ENCODE results near the gene BSN.

BSN gene

DNA sequence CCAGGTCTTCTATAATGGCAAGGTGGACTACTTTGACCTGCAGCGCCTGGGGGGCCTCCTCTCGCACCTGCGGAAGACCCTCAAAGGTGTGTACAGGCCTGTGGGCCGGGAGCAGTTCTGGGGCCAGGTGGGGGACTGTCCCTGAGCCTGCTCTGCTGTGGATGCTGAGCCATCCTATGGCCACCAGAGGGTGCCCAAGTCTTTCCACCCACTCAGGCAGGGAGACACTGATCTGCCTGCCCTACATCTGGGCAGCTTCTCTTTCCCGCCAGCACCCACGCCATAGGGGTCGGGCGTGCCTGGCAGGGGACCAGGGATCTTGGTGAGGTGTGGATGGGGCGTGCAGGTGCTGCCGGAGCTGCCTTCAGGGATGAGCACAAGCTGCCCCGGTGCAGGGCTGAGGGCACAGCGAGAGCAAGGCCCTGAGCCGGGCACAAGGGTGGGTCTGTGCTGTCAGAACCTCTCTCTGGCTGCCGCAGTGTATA is 149.2 kb downstream of the BSN start:
- DNase-seq (ENCODE audit: extremely low read depth, low read depth) = peak; percentile 37
- TF ChIP-seq, protein P1, sequence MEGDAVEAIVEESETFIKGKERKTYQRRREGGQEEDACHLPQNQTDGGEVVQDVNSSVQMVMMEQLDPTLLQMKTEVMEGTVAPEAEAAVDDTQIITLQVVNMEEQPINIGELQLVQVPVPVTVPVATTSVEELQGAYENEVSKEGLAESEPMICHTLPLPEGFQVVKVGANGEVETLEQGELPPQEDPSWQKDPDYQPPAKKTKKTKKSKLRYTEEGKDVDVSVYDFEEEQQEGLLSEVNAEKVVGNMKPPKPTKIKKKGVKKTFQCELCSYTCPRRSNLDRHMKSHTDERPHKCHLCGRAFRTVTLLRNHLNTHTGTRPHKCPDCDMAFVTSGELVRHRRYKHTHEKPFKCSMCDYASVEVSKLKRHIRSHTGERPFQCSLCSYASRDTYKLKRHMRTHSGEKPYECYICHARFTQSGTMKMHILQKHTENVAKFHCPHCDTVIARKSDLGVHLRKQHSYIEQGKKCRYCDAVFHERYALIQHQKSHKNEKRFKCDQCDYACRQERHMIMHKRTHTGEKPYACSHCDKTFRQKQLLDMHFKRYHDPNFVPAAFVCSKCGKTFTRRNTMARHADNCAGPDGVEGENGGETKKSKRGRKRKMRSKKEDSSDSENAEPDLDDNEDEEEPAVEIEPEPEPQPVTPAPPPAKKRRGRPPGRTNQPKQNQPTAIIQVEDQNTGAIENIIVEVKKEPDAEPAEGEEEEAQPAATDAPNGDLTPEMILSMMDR (IDR thresholded peaks at IDR 0.05; ENCODE audit: low read depth, low read length, missing control alignments) = peak; percentile 85
- no peak overlapping the region for H3K4me3 ChIP-seq (replicated peaks; ENCODE audit: low read depth, low read length)

DNA sequence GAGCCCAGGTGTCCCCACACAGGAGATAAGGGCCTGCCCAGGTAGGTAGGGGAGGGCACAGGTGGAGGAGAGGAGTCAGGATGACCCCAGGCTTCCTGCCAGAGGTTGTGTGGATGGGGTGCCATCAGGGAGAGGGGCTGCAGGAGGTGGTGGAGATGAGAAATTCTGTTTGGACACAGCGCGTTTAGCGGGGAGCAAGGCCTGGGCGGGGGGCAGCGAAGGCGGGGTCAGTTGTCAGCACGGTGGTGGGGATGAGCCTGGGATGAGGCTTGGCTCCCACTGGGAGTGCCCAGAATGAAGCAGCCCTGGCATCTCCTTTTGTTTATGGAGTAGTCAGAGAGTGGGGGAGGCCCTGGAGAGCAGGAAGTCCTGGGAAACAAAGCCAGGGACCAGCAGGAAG is 149.7 kb downstream of the BSN start:
- H3K4me3 ChIP-seq (replicated peaks; ENCODE audit: low read depth, low read length) = no peak overlapping the region
- no peak for DNase-seq (ENCODE audit: extremely low read depth, low read depth)
- TF ChIP-seq, protein P1 (IDR thresholded peaks at IDR 0.05; ENCODE audit: low read depth, low read length, missing control alignments) = no peak

DNA sequence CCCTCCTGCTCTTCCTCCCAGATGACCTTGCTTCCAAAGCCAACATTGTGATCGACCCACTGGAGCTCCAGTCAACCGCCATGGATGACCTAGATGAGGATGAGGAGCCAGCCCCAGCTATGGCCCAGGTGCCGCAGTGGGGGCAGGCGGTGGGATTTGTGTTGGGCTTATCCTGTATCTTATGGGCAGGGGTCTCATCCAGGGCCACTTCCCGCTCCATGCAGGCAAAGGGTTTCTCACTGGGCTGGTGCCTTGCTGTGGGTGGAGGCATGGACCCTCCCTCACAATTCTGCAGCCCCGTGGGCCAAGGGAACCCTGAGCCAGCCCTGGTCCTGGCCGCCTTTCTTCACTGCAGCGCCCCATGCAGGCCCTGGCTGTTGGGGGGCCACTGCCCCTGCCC is 150.4 kb downstream of the BSN start:
- DNase-seq (ENCODE audit: extremely low read depth, low read depth) = no peak
- TF ChIP-seq, protein P1 (IDR thresholded peaks at IDR 0.05; ENCODE audit: low read depth, low read length, missing control alignments) = no peak

DNA sequence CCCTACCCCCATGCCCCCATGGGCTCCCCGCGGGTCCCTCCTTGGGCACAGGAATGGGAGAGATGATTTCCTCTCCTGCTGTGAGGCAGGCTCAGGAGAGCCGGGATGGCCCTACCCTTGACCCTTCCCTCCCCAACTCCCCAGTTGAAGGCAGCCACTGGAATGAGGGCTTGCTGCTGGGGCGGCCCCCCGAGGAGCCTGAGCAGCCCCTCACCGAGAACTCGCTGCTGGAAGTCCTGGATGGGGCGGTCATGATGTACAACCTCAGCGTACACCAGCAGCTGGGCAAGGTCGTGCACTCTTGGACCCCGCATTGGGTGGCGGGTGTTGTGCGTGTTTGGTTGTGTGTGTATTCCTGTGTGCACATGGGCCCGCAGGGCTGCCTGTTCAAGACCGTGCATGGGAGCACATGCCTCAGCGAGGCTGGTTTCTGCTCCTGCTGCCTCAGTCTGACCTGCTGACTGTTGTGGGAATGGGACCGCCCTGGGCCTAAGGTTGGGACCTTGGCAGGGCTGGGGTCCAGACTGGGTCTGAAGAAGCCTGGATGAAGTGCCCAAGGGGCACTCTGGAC is 151.2 kb downstream of the BSN start:
- TF ChIP-seq, protein P1 (IDR thresholded peaks at IDR 0.05; ENCODE audit: low read depth, low read length, missing control alignments) = no peak

More for the DNA sequence above, 150.4 kb downstream of the BSN start:
- no peak overlapping the region for H3K4me3 ChIP-seq (replicated peaks; ENCODE audit: low read depth, low read length)

DNA sequence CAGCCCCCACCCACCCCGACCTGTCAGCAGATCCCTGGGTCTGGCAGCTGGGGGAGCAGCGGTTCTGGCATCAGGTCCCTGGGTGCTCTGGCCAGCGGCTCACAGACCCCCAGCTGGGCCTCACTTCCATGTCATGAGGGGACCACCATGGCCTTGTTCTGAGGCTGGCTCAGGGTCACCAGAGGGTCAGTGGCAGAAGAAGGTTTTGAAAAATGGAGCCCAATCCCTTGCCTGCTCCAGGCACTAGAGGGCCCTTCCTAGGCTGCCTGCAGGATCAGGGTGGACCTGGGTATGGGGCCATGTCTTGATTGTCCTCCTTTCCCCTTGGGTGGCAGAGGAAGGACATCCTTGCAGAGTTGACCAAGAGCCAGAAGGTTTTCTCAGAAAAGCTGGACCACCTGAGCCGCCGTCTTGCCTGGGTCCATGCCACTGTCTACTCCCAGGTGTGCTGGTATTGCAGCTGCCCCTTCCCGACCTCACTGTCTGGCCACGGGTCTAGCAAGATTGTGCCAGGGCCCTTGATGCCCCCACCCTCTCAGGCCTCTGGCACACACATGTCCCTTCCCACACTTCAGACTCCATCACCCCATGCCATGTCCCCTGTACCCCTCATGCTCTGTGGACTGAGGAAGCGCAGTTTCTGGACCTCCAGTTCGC is 152.3 kb downstream of the BSN start:
- H3K4me3 ChIP-seq (replicated peaks; ENCODE audit: low read depth, low read length) = no peak overlapping the region
- DNase-seq (ENCODE audit: extremely low read depth, low read depth) = no peak
- TF ChIP-seq, protein P1 (IDR thresholded peaks at IDR 0.05; ENCODE audit: low read depth, low read length, missing control alignments) = no peak

More for the DNA sequence above, 151.2 kb downstream of the BSN start:
- DNase-seq (ENCODE audit: extremely low read depth, low read depth) = no peak
- no peak overlapping the region for H3K4me3 ChIP-seq (replicated peaks; ENCODE audit: low read depth, low read length)

DNA sequence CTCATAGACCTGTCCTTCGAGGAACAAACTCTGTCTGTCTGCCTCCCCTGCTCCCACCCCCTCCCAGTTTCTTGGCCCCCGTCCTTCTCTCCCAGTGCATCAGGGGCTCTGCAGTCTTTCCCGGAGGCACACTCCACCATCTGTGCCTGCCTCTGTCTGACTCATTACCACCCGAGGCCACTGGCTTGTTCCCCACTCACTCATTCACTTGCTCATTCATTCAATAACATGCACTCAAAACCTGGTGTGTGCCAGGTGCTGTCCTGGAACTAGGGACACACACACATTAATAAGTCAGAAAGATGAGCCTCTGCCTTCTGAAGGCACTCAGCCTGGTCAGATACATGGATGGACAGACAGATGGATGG is 152.8 kb downstream of the BSN start:
- TF ChIP-seq, protein P1 (IDR thresholded peaks at IDR 0.05; ENCODE audit: low read depth, low read length, missing control alignments) = no peak
- H3K4me3 ChIP-seq (replicated peaks; ENCODE audit: low read depth, low read length) = no peak overlapping the region
- no peak for DNase-seq (ENCODE audit: extremely low read depth, low read depth)
